Activated CD8-positive, alpha-beta memory T cell treated with anti-CD3 and anti-CD28 coated beads, Interleukin-2, amount 50 U/mL, for 1 hour (primary cell): ENCODE results near the gene MAP3K12.
"Not testable (repeated sequence)": the region's sequence is repeated elsewhere in the genome, so short reads cannot be mapped to it uniquely, and the experiment has no call there.

Experiments
- DNase-seq: peaks from one replicate; pipeline ENCODE4 v3.0.0-alpha.2; 2020; ENCODE audit errors: extremely low read depth

MAP3K12 gene

GRCh38 chr12:53435326-53435725, 63.9 kb downstream of the MAP3K12 start:
- DNase-seq = not testable (repeated sequence)

- no peak for DNase-seq
Observed at GRCh38 chr12:53431187-53431586, 68.1 kb downstream of the MAP3K12 start.

GRCh38 chr12:53430116-53430515, 69.1 kb downstream of the MAP3K12 start:
- DNase-seq = no peak
